Sigmoid colon (tissue), 7 donors: ENCODE results near the gene CLPTM1. TPM values are rescaled to one million over a fixed set of nuclear protein-coding genes. Genes with fewer than 3 reads are reported as not detected.

ENCODE experiments used
- DNase-seq: peaks from one replicate; pipeline ENCODE4 v3.0.0-alpha.2; 2019
- H3K27ac ChIP-seq, 4 donors: fragments of 200-600 bp; sonication (generic); one replicate each; pipeline ENCODE4 v1.5.1; 2016 to 2019; ENCODE audit warnings: mild to moderate bottlenecking in 1 of 4
- H3K27me3 ChIP-seq, 3 donors: fragments of 200-600 bp; sonication (generic); one replicate each; pipeline ENCODE4 v1.5.1; 2019; ENCODE audit warnings: mild to moderate bottlenecking in 1 of 3
- H3K36me3 ChIP-seq, 4 donors: fragments of 200-600 bp; sonication (generic); one replicate each; pipeline ENCODE4 v1.5.1; 2016 to 2019
- H3K4me1 ChIP-seq, 4 donors: fragments of 200-600 bp; sonication (generic); one replicate each; pipeline ENCODE4 v1.5.1; 2017 to 2019
- H3K4me3 ChIP-seq, 4 donors: fragments of 200-600 bp; sonication (generic); one replicate each; pipeline ENCODE4 v1.5.1; 2017 to 2019; ENCODE audit warnings: mild to moderate bottlenecking in 2 of 4, moderate library complexity in 1 of 4
- H3K9me3 ChIP-seq, 4 donors: fragments of 200-600 bp in 3 of 4; sonication (generic) in 3 of 4; one replicate each; pipeline versions ENCODE4 v1.5.1 to v1.6.1; 2013 to 2019
- CTCF ChIP-seq, 4 experiments: fragments of 450-650 bp in 3 of 4; fragments of 200-600 bp in 1 of 4; IDR thresholded peaks; one replicate each; pipeline ENCODE4 v1.5.1; 2016 to 2019; ENCODE audit warnings: antibody characterized with exemption in 4 of 4, mild to moderate bottlenecking in 3 of 4, moderate library complexity in 2 of 4
- EP300 ChIP-seq, 4 donors: sonication (generic); formaldehyde crosslinking; IDR thresholded peaks; one replicate each; pipeline ENCODE4 v1.6.1; 2017; ENCODE audit warnings: antibody characterized with exemption in 4 of 4
- POLR2A ChIP-seq, 2 donors: fragments of 450-650 bp; IDR thresholded peaks; one replicate each; pipeline ENCODE4 v1.6.1; 2016; ENCODE audit warnings: antibody characterized with exemption in 2 of 2, mild to moderate bottlenecking in 2 of 2, moderate library complexity in 2 of 2
- POLR2AphosphoS5 ChIP-seq, 4 donors: sonication (generic); formaldehyde crosslinking; IDR thresholded peaks; one replicate each; pipeline ENCODE4 v1.6.1; 2017; ENCODE audit warnings: antibody characterized with exemption in 4 of 4
- WGBS, 2 donors: extraction: QIAGEN DNeasy Blood & Tissue Kit; methylation state at CpG; one replicate each; pipeline ENCODE4 v1.1.7; 2013; 5-methylcytosine and 5-hydroxymethylcytosine counted together
- intact Hi-C: fragments of 100-400 bp; cut with DNase I; formaldehyde crosslinking; loops from one replicate; pipeline ENCODE4 v1.15.1; 2023
- polyA plus RNA-seq, 3 donors: library from polyadenylated mRNA; stranded (reverse); fragments of 200-250 nt; gene quantifications; one replicate each; pipeline ENCODE4 v1.2.3, GENCODE V29; 2013
- total RNA-seq, 4 donors: library from RNA; depleted of rRNA; stranded (reverse); fragments of >200 nt; gene quantifications; one replicate each; pipeline ENCODE4 v1.1.0, GENCODE V29; 2016
- donor health status: healthy with polysubstance abuse.
- donor health status: Bipolar disorder and iron deficiency.
- donor health status: healthy.

The CLPTM1 gene
- total RNA-seq (10 to 100 TPM; 31.6 to 51.5 (median 45.1) TPM), polyA plus RNA-seq (10 to 100 TPM; 22.2 to 94.0 (median 27.0) TPM)

- H3K9me3 ChIP-seq: no peaks in the 10 kb centered on the region
- peak; percentile 55 to 69 for TF ChIP-seq POLR2A (IDR thresholded peaks at IDR 0.05)
- peak in 2 of 4 donors; percentile 15 to 22 for TF ChIP-seq EP300 (IDR thresholded peaks at IDR 0.05)
- TF ChIP-seq POLR2AphosphoS5 (IDR thresholded peaks at IDR 0.05): peak; percentile 72 to 95 (median 89)
- no peak for TF ChIP-seq CTCF (IDR thresholded peaks at IDR 0.05)
- H3K27ac ChIP-seq: peak within 1 kb of the TSS; percentile 88 to 95 (median 90)
- intact Hi-C loops: loop anchor here (2.0 to 5.0 kb wide), 2 partner anchors 46 to 108 kb away; partner anchors contain the start of genes NECTIN2 and RELB
- H3K4me3 ChIP-seq: peak within 1 kb of the TSS; percentile 72 to 96 (median 88)
- 0 to 1% methylated on average over 65 of the region's 65 CpGs for WGBS, 2 donors
- H3K27me3 ChIP-seq: no peaks in the 10 kb centered on the region
- peaks cover 0 to 9% (median 2%) of the 10 kb centered on the region in 4 donors for H3K36me3 ChIP-seq
- peaks cover 0 to 50% (median 46%) of the 10 kb centered on the region in 4 donors for H3K4me1 ChIP-seq
- peak; percentile 98 for DNase-seq
Measured at GRCh38 chr19:44954649-44955504, at the start of gene CLPTM1. Gene CLPTM1 (plus strand): TSS chr19:44955380. CDS start chr19:44955396, 16 bp downstream.

GRCh38 chr19:44905437-44906160, 49.6 kb upstream of the CLPTM1 start, which contains the start of gene APOE:
Gene APOE (plus strand): TSS chr19:44905796. CDS start chr19:44906625, 829 bp downstream.
- intact Hi-C loops: no loop called here
- Histone ChIP-seq H3K4me1 (peaks cover 0 to 6% (median 5%) of the 10 kb centered on the region in 4 donors), H3K36me3 (peaks cover 0 to 26% (median 14%) of the 10 kb centered on the region in 4 donors), H3K4me3 (peak within 1 kb of the TSS in 1 of 4 donors; percentile 26), H3K9me3 (no peaks in the 10 kb centered on the region), H3K27me3 (peaks cover 9 to 34% (median 24%) of the 10 kb centered on the region in 3 donors), H3K27ac (no peak within 1 kb of the TSS)
- DNase-seq: no peak
- TF ChIP-seq POLR2AphosphoS5 (IDR thresholded peaks at IDR 0.05) (no peak), POLR2A (IDR thresholded peaks at IDR 0.05) (no peak), CTCF (IDR thresholded peaks at IDR 0.05) (no peak), EP300 (IDR thresholded peaks at IDR 0.05) (no peak)
- 5% methylated on average over 20 of the region's 20 CpGs for WGBS, 2 donors

- H3K4me1 ChIP-seq: peaks cover 0 to 17% (median 14%) of the 10 kb centered on the region in 4 donors
- peaks cover 0 to 7% (median 3%) of the 10 kb centered on the region in 4 donors for H3K36me3 ChIP-seq
- intact Hi-C loops: no loop called here
- H3K9me3 ChIP-seq: no peaks in the 10 kb centered on the region
- 90 to 94% methylated on average over 12 of the region's 12 CpGs for WGBS, 2 donors
- H3K4me3 ChIP-seq: no peak overlapping the region
- no peak overlapping the region for H3K27ac ChIP-seq
- no peak for DNase-seq
- peaks cover 9 to 34% (median 24%) of the 10 kb centered on the region in 3 donors for H3K27me3 ChIP-seq
- no peak for TF ChIP-seq CTCF (IDR thresholded peaks at IDR 0.05)
- no peak for TF ChIP-seq POLR2AphosphoS5 (IDR thresholded peaks at IDR 0.05)
- TF ChIP-seq POLR2A (IDR thresholded peaks at IDR 0.05): no peak
- no peak for TF ChIP-seq EP300 (IDR thresholded peaks at IDR 0.05)
Measured at GRCh38 chr19:44907613-44908012, 47.6 kb upstream of the CLPTM1 start.

- H3K27ac ChIP-seq: no peak overlapping the region
- peaks cover 9 to 34% (median 24%) of the 10 kb centered on the region in 3 donors for H3K27me3 ChIP-seq
- 95% methylated on average over 46 of the region's 46 CpGs for WGBS, 2 donors
- intact Hi-C loops: no loop called here
- DNase-seq: no peak
- no peak overlapping the region for H3K4me3 ChIP-seq
- H3K36me3 ChIP-seq: peaks cover 0 to under 1% (median 0%) of the 10 kb centered on the region in 4 donors
- H3K4me1 ChIP-seq: peaks cover 0 to 17% (median 14%) of the 10 kb centered on the region in 4 donors
- TF ChIP-seq POLR2AphosphoS5 (IDR thresholded peaks at IDR 0.05) (no peak), POLR2A (IDR thresholded peaks at IDR 0.05) (no peak), EP300 (IDR thresholded peaks at IDR 0.05) (no peak), CTCF (IDR thresholded peaks at IDR 0.05) (no peak)
- no peaks in the 10 kb centered on the region for H3K9me3 ChIP-seq
Measured at GRCh38 chr19:44908074-44908835, 46.9 kb upstream of the CLPTM1 start.
